DOHH2 (cell line): ENCODE measurements around the gene LGR6.

Experiments
- H3F3A ChIP-seq: fragments of 200-600 bp; sonication (generic), shearing (Covaris generic); 2 replicates; pipeline ENCODE4 v1.6.0; 2016; ENCODE audit warnings: antibody characterized with exemption, mild to moderate bottlenecking; ENCODE audit not compliant: control insufficient read depth, insufficient read depth
- H3K27ac ChIP-seq: fragments of 200-600 bp; sonication (generic); 2 replicates; pipeline ENCODE4 v1.5.1; 2014; ENCODE audit warnings: low read depth, mild to moderate bottlenecking, low read length, moderate library complexity
- H3K27me3 ChIP-seq: fragments of 200-600 bp; sonication (generic); 2 replicates; pipeline ENCODE4 v1.6.1; 2014; ENCODE audit warnings: mild to moderate bottlenecking, low read length, mixed read lengths; ENCODE audit not compliant: control insufficient read depth
- H3K36me3 ChIP-seq: fragments of 200-600 bp; sonication (generic); 2 replicates; pipeline ENCODE4 v1.6.1; 2014; ENCODE audit warnings: mild to moderate bottlenecking, low read length, moderate library complexity, mixed read lengths; ENCODE audit not compliant: control insufficient read depth
- H3K4me1 ChIP-seq: fragments of 200-600 bp; sonication (generic); 2 replicates; pipeline ENCODE4 v1.6.1; 2014; ENCODE audit warnings: mild to moderate bottlenecking, low read length, mixed read lengths; ENCODE audit not compliant: control insufficient read depth
- H3K4me2 ChIP-seq: fragments of 200-600 bp; sonication (generic); 2 replicates; pipeline ENCODE4 v1.6.0; 2014; ENCODE audit warnings: mild to moderate bottlenecking, low read length, moderate library complexity
- H3K4me3 ChIP-seq: fragments of 200-600 bp; sonication (generic); 2 replicates; pipeline ENCODE4 v1.5.1; 2014; ENCODE audit warnings: mild to moderate bottlenecking, low read length, mixed read lengths
- H3K79me2 ChIP-seq: fragments of 200-600 bp; sonication (generic); 2 replicates; pipeline ENCODE4 v1.6.1; 2014; ENCODE audit warnings: mild to moderate bottlenecking, low read length, mixed read lengths; ENCODE audit not compliant: control insufficient read depth
- H3K9me2 ChIP-seq: fragments of 200-600 bp; sonication (generic); replicated peaks from 2 replicates; pipeline ENCODE4 v1.6.1; 2014; ENCODE audit warnings: mild to moderate bottlenecking, low read length, mixed read lengths; ENCODE audit not compliant: control insufficient read depth
- H3K9me3 ChIP-seq: fragments of 200-600 bp; sonication (generic); 2 replicates; pipeline ENCODE4 v1.6.1; 2014; ENCODE audit warnings: antibody characterized with exemption, low read length, mixed read lengths; ENCODE audit not compliant: control insufficient read depth, insufficient read depth
- H4K20me1 ChIP-seq: fragments of 200-600 bp; sonication (generic); 2 replicates; pipeline ENCODE4 v1.6.0; 2014; ENCODE audit warnings: low read depth, mild to moderate bottlenecking, antibody characterized with exemption, low read length, moderate library complexity; ENCODE audit not compliant: control insufficient read depth, insufficient read depth
- EZH2phosphoT487 ChIP-seq: fragments of 200-600 bp; sonication (generic); IDR thresholded peaks from 2 replicates; pipeline ENCODE4 v1.6.1; 2017; ENCODE audit warnings: borderline replicate concordance, mild to moderate bottlenecking, antibody characterized with exemption, low read length, moderate library complexity, mixed read lengths
- TF ChIP-seq, protein P1 (sequence below): fragments of 200-600 bp; sonication (generic); IDR thresholded peaks from one replicate; pipeline ENCODE4 v1.5.1; 2014; ENCODE audit warnings: antibody characterized with exemption, mild to moderate bottlenecking, low read depth, low read length; ENCODE audit not compliant: poor library complexity, severe bottlenecking

Gene LGR6

DNA sequence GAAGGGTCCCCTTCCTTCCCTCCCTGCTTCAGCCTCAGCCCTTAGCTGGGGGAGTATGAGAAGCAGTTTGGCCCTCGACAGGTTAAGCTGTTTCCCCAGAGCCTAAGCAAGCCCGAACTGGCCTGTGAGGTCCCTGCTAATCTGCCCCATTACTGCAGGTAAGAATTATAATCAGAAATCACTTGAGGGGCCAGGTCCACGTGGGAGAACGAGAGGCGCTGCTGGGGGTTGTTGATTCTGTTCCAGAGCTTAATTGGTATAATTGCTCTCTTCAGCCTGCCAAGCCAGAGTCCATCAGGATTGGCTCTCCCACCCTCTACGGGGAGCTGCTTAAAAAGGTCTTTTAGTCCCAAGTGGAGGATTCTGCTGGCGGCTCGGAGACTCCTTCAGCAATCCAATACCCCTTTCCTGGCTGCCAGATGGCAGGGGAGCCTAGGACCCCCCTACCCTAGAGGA is 77.3 kb downstream of the LGR6 start:
- no peaks in the 10 kb centered on the region for H4K20me1 ChIP-seq
- H3K4me1 ChIP-seq, result no peaks in the 10 kb centered on the region
- no peaks in the 10 kb centered on the region for H3K9me2 ChIP-seq
- no peak overlapping the region for H3K4me3 ChIP-seq
- H3K36me3 ChIP-seq, result no peaks in the 10 kb centered on the region
- no peak overlapping the region for H3K4me2 ChIP-seq
- H3K27ac ChIP-seq, result no peak overlapping the region
- no peaks in the 10 kb centered on the region for H3F3A ChIP-seq
- peaks cover 31% of the 10 kb centered on the region for H3K27me3 ChIP-seq
- H3K9me3 ChIP-seq, result no peaks in the 10 kb centered on the region
- H3K79me2 ChIP-seq, result no peaks in the 10 kb centered on the region
- TF ChIP-seq, protein P1, sequence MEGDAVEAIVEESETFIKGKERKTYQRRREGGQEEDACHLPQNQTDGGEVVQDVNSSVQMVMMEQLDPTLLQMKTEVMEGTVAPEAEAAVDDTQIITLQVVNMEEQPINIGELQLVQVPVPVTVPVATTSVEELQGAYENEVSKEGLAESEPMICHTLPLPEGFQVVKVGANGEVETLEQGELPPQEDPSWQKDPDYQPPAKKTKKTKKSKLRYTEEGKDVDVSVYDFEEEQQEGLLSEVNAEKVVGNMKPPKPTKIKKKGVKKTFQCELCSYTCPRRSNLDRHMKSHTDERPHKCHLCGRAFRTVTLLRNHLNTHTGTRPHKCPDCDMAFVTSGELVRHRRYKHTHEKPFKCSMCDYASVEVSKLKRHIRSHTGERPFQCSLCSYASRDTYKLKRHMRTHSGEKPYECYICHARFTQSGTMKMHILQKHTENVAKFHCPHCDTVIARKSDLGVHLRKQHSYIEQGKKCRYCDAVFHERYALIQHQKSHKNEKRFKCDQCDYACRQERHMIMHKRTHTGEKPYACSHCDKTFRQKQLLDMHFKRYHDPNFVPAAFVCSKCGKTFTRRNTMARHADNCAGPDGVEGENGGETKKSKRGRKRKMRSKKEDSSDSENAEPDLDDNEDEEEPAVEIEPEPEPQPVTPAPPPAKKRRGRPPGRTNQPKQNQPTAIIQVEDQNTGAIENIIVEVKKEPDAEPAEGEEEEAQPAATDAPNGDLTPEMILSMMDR, result no peak
- no peak for TF ChIP-seq EZH2phosphoT487

DNA sequence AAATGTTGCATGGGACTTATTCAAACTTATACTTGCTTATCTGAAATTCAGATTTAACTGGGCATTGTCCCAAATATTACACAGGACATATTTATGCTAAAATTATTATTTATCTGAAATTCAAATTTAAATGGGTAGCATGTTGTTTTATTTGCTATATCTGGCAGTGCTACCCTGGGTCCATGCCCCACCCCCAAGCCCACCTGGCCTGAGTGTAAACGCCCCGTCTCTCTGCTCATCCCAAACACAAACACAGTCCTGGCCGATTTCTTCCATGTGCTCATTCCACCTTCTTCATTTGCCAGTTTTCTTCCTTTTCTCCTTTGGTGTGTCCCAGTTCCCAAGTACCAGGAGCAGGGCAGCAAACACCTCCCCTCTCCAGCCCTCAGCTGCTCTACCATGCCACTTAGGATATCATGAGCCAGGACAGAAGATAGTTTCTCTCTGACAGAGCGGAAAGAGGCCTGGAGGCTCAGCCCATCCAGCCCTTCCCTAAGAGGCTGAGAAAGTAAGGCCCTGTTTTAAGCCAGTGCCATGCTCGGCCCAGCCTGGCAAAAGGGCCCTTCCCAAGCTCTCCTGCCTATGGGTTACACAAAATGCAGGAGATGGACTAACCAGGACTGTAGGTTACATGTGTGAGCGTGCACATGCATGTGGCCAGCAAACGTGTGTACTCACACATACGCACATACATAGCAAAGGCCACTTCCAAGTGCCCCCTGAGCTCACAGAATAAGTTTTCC is 78.7 kb downstream of the LGR6 start:
- no peaks in the 10 kb centered on the region for H3K79me2 ChIP-seq
- no peaks in the 10 kb centered on the region for H3K4me1 ChIP-seq
- H3F3A ChIP-seq, result no peaks in the 10 kb centered on the region
- H3K27ac ChIP-seq, result no peak overlapping the region
- no peaks in the 10 kb centered on the region for H3K36me3 ChIP-seq
- no peak overlapping the region for H3K4me2 ChIP-seq
- H4K20me1 ChIP-seq, result no peaks in the 10 kb centered on the region
- H3K9me2 ChIP-seq, result no peaks in the 10 kb centered on the region
- H3K9me3 ChIP-seq, result no peaks in the 10 kb centered on the region
- TF ChIP-seq EZH2phosphoT487, result no peak
- TF ChIP-seq, protein P1, result no peak
- H3K27me3 ChIP-seq, result peaks cover 25% of the 10 kb centered on the region
- no peak overlapping the region for H3K4me3 ChIP-seq

DNA sequence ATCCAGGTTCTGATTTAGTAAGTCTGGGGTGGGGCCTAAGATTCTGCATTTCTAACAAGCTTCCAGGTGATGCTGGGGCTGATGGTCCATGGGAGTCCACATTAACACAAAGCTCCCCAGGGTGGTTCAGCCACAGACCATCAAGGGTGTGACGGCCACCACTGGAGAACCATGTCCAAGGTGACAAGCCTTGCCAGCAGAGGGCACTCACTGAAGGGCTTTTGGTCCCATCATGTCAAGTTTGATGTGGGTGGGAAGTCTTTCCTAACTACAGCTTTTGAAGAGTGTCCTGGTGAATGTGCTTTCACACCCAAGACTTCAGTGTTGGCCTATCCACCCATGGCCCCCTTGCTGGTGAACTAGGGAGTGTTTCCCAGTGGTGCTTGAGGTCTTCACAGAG is 81.0 kb downstream of the LGR6 start:
- H4K20me1 ChIP-seq, result no peaks in the 10 kb centered on the region
- H3K9me2 ChIP-seq, result no peaks in the 10 kb centered on the region
- no peaks in the 10 kb centered on the region for H3K79me2 ChIP-seq
- no peaks in the 10 kb centered on the region for H3K36me3 ChIP-seq
- no peak overlapping the region for H3K4me2 ChIP-seq
- H3K27ac ChIP-seq, result no peak overlapping the region
- no peak overlapping the region for H3K4me3 ChIP-seq
- no peak for TF ChIP-seq EZH2phosphoT487
- TF ChIP-seq, protein P1, result peak; percentile 73
- H3K9me3 ChIP-seq, result no peaks in the 10 kb centered on the region
- no peaks in the 10 kb centered on the region for H3F3A ChIP-seq
- no peaks in the 10 kb centered on the region for H3K4me1 ChIP-seq
- peaks cover 18% of the 10 kb centered on the region for H3K27me3 ChIP-seq
